ENCODE measurements around the gene RCOR1.
"Not testable (repeated sequence)": the region's sequence is repeated elsewhere in the genome, so short reads cannot be mapped to it uniquely, and the experiment has no call there.

The RCOR1 gene

GRCh38 chr14:102571478-102572042 is 20.9 kb upstream of the RCOR1 start:
- no peak for DNase-seq

GRCh38 chr14:102573161-102573560 is 19.3 kb upstream of the RCOR1 start:
- DNase-seq, result not testable (repeated sequence)

GRCh38 chr14:102573591-102574046 is 18.8 kb upstream of the RCOR1 start:
- peak; percentile 46 for DNase-seq

GRCh38 chr14:102574281-102575159 is 17.9 kb upstream of the RCOR1 start:
- no peak for DNase-seq

DNA sequence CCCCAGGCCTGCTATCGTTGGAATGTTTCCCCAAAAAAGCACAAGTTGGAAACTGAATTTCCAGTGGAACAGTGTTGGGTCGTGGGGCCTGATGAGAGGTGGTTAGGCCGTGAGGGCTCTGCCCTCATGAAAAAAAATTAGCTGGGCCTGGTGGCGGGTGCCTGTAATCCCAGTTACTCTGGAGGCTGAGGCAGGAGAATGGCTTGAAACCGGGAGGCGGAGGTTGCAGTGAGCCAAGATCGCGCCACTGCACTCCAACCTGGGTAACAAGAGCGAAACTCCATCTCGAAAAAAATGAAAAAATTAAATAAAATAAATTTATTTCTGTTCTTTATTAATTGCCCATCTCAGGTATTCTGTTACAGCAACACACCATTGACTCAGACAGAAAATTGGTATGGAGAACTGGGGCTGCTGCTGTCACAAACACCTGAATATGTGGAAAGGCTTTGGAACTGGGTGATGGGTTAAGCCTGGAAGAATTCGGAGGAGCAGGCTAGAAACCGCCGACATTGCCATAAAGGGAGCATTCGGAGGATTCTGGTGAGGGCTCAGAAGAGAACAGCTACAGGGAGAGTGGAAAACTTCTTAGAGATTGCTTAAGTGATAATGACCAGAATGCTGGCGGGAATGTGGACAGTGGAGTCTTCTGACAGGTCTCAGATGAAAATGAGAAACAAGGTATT is 17.1 kb upstream of the RCOR1 start:
- no peak for DNase-seq

- not testable (repeated sequence) for DNase-seq
Observed at GRCh38 chr14:102575846-102576428, 16.5 kb upstream of the RCOR1 start.

GRCh38 chr14:102578821-102579220 is 13.6 kb upstream of the RCOR1 start:
- no peak for DNase-seq

DNA sequence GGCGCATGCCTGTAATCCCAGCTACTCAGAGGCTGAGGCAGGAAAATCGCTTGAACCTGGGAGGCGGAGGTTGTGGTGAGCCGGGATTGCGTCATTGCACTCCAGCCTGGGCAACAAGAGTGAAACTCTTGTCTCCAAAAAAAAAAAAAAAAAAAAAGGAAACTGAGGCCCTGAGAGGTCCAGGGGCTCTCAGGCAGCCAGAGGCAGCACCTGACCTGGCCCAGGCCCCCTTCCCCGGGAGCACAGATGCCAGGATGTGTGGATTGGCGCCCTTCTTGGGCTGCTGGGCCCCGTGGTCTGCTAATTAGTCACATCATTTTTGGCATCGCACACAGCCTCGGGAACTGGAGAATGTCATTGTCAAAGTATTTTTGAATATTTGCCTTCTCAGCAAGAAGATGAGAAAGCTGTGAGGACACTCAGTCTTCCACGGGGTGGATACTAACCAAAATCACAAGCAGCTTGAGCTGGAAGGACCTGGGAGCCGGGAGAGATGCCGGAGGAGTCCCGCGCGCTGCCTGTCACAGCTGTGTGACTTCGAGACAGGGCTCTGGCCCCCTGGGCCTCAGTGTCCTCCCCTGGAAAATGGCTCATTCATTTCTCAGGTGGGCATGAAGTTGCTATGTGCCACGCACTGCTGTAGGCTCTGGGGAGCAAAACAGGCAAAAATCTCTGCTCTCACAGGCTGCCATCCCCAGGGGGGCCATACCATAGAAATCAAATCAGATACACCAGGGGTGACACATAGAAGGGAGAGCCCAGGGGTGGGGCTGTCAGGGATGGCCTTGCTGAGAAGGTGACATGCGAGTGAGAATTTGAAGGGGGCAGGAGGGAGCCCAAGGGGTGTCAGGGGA is 12.5 kb upstream of the RCOR1 start:
- no peak for DNase-seq

DNA sequence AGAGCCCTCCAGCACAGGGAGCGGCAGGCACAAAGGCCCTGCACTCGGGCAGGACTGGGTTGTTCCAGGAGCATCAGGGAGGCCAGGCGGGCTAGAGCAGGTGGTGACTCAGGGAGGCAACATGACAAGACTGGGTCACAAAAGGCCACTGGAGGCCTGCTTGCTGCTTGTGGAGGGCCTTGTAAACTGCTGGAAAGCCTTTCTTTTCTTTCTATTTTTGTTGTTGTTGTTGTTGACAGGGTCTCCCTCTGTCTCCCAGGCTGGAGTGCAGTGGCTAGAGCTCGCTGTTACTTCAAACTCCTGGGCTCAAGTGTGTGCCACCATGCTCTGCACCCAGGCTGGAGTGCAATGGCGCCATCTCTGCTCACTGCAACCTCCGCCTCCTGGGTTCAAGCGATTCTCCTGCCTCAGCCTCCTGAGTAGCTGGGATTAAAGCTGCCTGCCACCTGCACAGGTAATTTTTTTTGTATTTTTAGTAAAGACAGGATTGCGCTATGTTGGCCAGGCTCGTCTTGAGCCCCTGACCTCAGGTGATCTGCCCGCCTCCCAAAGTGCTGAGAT is 11.8 kb upstream of the RCOR1 start:
- no peak for DNase-seq

DNA sequence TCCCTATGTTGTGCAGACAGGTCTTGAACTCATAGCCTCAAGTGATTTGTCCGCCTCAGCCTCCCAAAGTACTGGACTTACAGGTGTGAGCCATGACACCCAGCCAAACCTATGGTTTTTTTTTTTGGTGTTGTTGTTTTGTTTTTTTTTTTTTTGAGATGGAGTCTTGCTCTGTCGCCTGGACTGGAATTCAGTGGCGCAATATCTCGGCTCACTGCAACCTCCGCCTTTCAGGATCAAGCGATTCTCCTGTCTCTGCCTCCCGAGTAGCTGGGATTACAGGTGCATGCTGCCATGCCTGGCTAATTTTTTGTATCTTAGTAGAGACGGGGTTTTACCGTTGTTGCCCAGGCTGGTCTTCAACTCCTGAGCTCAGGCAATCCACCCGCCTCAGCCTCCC is 11.3 kb upstream of the RCOR1 start:
- DNase-seq, result no peak

GRCh38 chr14:102583726-102584125 is 8.7 kb upstream of the RCOR1 start:
- no peak for DNase-seq

- no peak for DNase-seq
Observed at GRCh38 chr14:102584871-102585869, 7.3 kb upstream of the RCOR1 start.

DNA sequence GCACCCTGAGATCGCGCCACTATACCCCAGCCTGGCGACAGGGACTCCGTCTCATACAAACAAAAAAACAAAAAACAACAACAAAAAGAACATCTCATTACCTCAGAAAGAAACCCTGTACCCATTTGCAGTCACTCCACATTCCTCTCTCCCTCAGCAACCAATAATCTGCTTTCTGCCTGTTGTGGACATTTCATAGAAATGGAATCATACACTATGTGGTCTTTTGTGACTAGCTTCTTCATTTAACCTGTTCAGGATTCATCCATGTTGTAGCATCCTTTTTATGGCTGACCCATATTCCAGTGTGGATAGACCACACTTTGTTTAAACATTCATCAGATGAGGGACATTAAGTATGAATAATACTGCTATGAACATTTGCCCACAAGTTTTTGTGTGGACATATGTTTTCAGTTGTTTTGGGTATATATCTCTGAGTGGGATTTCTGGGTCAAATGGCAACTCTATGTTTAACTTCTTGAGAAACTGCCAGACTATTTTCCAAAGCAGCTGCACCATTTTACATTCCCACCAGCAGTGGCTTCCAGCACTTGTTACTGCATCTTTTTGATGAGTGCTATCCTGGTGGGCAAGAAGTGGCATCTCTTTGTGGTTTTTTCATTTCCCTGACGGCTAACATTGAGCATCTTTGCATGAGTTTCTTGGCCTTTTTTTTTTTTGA is 5.9 kb upstream of the RCOR1 start:
- DNase-seq, result no peak

- no peak for DNase-seq
Observed at GRCh38 chr14:102588821-102589220, 3.6 kb upstream of the RCOR1 start.

DNA sequence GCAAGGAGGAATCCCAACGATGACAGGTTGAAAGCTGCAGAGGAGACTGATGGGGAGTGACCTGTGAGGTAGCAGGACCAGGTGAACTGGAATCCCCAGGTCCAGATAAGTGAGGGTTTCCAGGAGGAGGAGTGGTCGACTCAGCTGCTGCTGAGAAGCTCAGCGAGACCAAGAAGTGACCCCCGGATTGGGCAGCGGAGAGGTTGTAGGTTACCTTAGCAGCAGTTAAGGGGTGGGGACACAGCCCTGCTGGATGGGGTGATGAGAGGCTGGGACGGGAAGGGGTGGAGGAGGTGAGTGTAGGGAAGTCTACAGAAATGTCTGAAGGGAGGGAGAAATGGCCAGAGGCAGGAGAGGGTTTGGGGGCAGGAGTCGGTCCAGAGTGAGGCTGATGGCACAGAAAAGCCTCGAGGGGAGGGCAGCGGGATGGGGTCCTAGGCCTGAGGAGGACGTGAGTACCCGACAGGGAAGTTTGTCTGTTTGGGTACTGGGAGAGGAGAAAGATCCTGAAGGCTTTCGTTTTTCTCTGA is 2.6 kb upstream of the RCOR1 start:
- no peak for DNase-seq

- DNase-seq, result peak; percentile 34
Observed at GRCh38 chr14:102590667-102591099, 1.8 kb upstream of the RCOR1 start.

DNA sequence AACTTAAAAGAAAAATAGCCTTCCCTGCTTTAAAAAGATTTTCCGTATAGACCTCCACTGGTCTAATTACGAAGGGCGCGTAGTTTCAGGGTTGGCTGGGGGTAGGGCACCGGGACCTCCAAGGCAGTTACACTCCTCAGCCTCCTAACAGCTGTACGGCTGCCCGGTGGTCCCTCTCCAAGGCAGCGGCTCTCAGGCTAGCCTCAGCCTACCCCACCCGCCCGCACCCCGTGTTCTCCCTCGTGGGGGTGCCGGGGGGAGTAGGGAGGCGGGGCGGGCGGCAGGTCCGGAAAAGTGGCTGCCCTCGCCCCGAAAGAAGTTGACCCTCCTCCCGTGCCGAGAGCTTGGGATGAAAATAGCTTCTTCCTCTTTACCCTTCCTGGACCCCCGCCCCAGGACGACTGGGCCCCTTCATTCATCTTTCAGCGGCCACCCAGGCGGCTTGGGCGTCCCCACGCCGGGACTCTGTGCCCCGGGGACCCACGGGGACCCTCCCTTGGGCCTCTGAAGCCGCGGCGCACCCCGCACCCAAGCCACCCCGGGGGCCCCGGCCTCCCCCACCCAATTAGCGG is 991 bp upstream of the RCOR1 start:
- peak; percentile 23 for DNase-seq

DNA sequence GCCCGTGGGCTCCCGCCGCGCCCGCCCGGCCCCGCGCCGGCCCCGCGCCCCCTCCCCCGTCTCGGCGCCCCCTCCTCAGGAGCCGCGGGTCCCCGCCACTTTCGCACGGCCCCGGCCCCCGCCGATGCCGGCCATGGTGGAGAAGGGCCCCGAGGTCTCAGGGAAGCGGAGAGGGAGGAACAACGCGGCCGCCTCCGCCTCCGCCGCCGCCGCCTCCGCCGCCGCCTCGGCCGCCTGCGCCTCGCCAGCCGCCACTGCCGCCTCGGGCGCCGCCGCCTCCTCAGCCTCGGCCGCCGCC is 263 bp downstream of the RCOR1 start:
- DNase-seq, result no peak

DNA sequence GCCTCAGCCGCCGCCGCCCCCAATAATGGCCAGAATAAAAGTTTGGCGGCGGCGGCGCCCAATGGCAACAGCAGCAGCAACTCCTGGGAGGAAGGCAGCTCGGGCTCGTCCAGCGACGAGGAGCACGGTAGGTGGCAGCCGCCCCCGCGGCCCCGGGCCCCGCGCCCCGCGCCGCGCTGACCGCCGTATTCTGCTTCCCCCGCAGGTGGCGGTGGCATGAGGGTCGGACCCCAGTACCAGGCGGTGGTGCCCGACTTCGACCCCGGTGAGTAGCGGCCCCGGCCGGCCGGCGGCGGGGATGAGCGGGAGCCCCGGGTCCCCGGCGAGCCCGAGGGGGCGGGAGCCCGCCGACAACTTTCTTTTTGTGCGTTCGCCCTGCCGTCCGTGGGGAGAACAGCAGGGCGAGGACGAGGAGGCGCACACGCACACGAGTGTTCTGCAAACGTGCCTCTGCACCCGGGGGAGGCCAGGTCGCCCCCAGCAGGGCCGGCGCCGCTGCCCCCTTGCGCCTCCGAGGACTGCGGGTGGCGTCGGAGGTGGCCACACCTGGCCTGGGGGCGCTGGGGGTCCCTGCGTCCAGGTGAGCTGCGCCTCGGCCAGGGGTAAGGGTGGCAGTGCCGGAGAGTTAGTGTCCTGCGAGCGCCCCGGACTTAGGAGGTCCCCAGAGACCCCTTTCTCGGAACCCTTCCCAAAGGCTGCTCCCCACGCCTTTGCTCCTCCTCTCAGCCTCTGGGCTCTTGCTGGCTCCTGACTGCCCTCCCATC is 794 bp downstream of the RCOR1 start:
- peak; percentile 76 for DNase-seq
